Urothelium cell line (cell line): ENCODE measurements around the gene TXLNG.
A peak's percentile ranks its signal among the peaks of the same experiment; 100 is the strongest.

ENCODE experiments used
- DNase-seq: peaks from one replicate; pipeline ENCODE4 v3.0.0; 2011; ENCODE audit warnings: low spot score, mixed read lengths
- FAIRE-seq: peaks from 2 replicates; lab custom pipeline; 2011; peaks lifted over from hg19 to GRCh38; lab: Jason Lieb, UNC

Gene TXLNG

DNA sequence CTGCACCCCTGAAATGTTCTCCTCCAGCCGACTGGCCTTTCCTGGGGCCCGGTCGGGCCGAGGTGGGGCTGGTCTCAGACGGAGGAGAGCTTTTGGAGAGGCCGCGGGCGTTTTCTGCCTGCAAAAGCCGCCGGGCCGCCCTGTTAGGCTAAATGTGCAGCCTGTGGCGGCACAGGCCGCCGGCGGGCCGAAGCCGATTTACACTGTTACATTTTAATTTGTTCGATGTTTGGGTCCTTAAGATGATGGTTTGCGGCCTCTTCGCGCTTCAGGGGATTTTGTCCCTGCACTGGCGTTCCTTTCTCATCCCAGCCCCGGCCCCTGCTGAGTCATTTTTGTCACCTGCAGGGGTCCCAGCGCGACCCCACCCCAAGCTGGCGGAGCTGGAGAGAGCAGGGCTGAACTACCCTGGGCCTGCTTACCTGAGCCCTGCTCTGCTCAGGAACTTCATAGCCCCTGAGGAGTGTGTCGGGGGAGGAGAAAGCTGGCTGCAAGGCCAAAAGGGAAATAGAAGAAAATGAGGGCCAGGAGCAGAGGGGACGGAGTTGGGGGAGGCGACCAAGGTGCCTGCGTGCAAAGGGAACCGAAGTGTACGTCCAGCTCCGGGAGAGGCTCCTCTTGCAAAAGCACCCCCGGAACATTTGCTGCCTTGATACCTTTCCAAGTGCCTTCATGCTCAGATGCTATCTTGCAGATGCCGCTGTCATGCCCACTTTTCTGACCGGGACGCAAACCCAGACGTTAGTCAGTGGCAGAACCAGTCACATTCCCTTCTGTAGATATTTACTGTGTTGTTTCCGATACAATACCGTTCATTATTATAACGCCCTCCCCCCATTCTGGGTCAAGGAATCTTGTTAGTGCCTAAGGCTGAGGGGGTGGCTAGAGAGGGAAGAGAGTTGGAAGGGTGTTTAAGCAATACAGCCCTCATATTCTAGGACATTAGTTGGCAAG lies 84.9 kb downstream of the TXLNG start:
- peak; percentile 1 for DNase-seq

DNA sequence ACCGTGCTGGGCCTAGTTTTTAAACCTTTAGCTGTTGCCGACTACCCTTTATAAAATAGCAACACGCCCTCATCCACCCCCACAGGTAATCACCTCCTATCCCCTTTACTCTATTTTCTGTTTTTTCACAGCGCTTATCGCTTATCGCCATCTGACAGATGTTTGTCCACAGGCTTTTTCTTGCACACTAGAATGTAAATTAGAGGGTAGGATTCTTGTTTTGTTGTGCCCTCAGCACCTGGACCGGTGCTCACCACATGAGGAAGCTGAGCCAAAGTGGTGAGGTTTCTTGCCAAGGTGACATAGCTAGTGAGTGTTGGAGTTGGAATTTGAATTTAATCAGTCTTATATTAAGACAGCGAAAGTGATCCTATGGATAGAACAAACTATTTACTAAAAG lies 86.8 kb downstream of the TXLNG start:
- FAIRE-seq (no peak), DNase-seq (no peak)

More for the DNA sequence above, 84.9 kb downstream of the TXLNG start:
- FAIRE-seq: no peak

DNA sequence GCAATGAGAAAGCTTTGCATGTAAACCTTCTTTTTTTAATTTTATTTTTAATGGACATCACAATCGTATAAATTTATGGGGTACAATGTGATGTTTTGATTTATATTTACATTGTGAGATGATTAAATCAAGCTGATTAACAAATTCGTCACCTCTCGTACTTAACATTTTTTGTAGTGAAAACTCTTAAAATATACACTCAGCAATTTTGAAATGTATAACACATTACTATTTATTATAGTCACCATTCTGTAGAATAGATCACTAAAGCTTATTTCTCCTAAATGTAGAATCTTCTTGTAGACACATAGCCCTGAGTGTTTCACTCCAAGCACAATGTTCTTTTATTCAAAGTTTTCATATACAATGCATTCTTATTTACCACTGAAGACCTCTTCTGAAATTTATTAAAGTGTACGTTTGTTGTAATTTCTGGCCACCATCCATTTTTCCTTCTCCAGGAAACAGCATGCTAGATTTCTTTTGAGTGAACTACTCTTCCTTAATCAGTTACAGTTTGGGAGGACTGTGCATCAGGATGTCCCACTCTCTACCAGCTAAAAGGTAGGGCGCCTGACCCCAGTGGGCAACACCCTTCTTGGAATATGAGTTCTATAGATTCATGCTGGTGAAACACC lies 88.3 kb downstream of the TXLNG start:
- FAIRE-seq: no peak

DNA sequence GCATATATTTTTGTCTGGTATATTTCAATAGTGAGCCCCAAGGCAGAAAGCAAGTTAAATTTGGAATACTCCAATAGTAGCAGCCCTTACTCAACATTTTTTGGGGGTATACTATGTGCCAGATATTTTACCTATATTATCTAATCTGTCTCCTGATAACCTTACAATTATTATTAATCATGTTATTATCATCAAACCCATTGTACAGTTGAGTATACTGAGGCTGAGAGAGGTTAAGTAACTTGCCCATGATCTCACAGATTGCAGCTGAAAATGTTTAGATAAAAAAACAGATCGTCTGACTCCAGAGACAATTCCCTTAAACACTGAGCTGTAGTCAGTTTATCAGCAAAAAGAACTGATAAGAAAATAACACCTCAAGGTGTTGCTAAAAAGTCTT lies 90.4 kb downstream of the TXLNG start:
- no peak for FAIRE-seq
- no peak for DNase-seq

More for the DNA sequence above, 88.3 kb downstream of the TXLNG start:
- DNase-seq: no peak

DNA sequence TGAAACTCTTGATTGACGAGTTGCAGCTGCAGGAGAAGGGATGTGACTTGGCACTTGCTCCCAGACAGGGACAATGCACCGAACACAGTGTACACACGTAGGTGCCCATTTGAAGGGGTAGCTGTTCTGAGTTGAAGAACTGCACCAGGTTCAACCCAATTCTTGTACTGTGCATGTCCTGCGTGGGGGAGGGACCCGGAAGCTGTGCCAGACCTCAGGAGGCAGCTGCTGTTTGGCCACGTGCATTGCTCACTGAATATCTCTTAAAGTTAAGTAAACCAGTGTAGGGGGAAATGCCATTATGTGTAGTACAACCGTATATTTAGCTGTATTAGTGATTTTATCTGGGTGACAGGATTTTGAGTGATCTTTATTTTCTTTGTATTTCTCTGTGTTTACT lies 95.9 kb downstream of the TXLNG start:
- DNase-seq: peak; percentile 3
- no peak for FAIRE-seq

DNA sequence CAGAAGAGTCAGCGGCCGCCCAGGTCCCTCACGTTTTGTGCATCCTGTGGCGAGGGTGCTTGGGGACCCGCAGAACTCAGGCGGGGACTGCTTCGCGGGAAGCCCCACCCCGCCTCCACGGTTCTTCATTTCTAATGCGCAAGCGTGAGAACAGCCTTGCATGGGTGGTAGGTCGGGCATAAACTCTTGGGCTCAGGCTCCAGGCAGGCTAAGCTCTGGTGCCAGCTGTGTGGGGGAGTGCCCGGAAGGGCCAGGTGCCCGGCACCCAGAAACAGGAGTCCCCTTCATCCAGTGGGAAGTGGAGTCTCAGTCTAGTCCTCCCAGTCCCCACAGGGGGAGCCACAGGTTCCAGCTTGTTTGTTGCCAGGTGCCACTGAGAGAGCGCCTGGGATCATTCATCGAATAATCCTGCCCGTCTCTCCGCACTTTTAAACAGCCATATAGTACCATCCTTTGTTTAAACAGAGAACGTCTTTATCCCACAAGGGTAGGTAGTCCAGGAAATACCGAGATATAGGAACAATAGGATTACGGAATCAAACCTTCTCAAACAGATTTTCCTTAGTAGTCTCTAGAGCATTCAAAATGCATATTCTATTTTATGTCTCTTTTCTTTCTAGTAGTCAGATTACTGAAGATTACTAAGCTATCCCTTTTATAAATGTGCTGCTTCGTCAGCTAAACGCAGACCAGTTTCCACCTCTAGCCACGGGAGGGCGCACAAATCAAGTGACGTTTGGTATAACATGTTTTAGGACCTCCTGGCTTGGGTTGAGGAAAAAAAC lies 96.6 kb downstream of the TXLNG start:
- DNase-seq: peak; percentile 35
- no peak for FAIRE-seq

DNA sequence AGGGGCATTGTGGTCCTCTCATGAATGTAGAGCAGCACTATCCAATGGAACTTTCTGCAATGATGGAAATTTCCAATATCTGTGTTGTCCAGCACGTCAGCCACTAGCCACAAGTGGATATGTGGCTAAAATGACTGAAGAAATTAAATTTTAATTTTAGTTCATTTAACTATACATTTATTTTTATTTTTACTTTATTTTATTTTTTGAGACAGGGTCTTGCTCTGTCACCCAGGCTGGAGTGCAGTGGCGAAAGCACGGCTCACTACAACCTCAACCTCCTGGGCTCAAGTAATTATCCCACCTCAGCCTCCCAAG lies 97.2 kb downstream of the TXLNG start:
- DNase-seq: no peak
- FAIRE-seq: no peak

DNA sequence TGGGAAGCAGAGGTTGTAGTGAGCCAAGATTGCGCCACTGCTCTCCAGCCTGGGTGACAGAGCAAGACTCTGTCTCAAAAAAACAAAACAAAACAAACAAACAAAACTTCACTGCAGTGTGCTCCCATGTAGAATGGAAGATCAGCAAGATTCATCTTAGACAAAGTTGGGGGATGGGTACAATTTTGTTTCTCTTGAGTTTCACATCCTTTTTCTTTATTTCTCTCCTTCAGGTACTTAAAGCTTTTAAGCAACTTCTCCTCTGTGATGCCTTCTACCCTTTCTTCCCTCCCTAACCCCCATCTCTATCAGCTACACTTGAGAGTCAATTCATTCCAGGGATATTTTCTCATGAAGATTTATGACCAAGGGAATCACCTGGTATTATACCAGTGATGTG lies 99.4 kb downstream of the TXLNG start:
- DNase-seq (no peak), FAIRE-seq (no peak)

DNA sequence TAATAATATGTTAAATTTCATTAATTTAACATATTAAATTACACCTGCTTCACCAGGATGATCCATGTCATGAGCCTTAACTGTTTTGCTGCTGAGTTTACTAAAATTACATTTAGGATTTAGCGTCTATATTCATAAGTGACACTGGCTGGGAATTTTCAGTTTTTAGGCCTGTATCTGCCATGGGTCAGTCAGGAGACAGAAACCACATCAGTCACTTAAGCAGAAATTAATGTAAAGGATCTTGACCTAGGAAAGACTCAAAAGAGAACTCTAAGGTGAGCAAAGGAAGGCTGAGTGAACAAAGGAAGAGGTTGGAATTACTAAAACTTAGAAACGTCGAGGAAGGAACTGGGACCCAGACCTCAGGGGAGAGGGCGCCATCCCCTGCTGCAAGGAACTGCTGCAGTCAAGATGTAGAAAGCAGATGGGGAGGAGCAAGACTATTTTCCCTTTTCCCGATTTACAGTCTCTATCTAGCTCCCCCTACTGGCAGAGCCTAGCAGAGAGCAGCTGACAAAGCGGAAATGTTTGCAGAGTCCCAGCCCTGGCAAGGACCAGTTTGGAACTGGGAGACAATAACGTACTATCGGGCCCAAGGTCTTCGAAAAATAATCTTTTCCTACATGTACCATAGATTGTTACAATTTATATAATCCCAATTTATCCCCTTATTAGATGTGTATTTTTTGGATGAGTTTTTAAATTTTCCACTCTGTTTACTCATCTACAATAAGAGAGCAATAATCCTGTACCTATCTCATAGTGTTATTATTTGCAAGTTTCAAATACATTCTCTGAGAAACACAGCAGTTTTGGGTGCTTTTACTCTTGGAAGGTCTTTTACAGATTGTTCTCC lies 106.5 kb downstream of the TXLNG start:
- FAIRE-seq: no peak
- peak; percentile 36 for DNase-seq
